Hepatocyte (in vitro differentiated cells): ENCODE data around the gene PPM1L. TPM values are rescaled to one million over a fixed set of nuclear protein-coding genes. Genes with fewer than 3 reads are reported as not detected.
A peak's percentile ranks its signal among the peaks of the same experiment; 100 is the strongest.

ENCODE experiments used
- DNase-seq: peaks from one replicate; pipeline ENCODE4 v3.0.0-alpha.2; 2016; ENCODE audit warnings: low spot score
- H2AFZ ChIP-seq: fragments of 200-600 bp; sonication (generic); 2 replicates; pipeline ENCODE4 v1.6.0; 2016; ENCODE audit warnings: antibody characterized with exemption, mild to moderate bottlenecking
- H3K27ac ChIP-seq: fragments of 200-600 bp; sonication (generic); 2 replicates; pipeline ENCODE4 v1.5.1; 2016; ENCODE audit warnings: mild to moderate bottlenecking
- H3K27me3 ChIP-seq: fragments of 200-600 bp; sonication (generic); 2 replicates; pipeline ENCODE4 v1.6.1; 2016
- H3K36me3 ChIP-seq: fragments of 200-600 bp; sonication (generic); replicated peaks from 2 replicates; pipeline ENCODE4 v1.5.1; 2016; ENCODE audit warnings: low read depth; ENCODE audit not compliant: insufficient read depth
- H3K4me1 ChIP-seq: fragments of 200-600 bp; sonication (generic); 2 replicates; pipeline ENCODE4 v1.5.1; 2016; ENCODE audit warnings: mild to moderate bottlenecking, moderate library complexity; ENCODE audit not compliant: insufficient read depth
- H3K4me2 ChIP-seq: fragments of 200-600 bp; sonication (generic); 2 replicates; pipeline ENCODE4 v1.6.0; 2016
- H3K4me3 ChIP-seq: fragments of 200-600 bp; sonication (generic); 2 replicates; pipeline ENCODE4 v1.5.1; 2016; ENCODE audit warnings: mild to moderate bottlenecking
- H3K79me2 ChIP-seq: fragments of 200-600 bp; sonication (generic); 2 replicates; pipeline ENCODE4 v1.6.0; 2017; ENCODE audit warnings: mild to moderate bottlenecking
- H3K9me2 ChIP-seq: fragments of 200-600 bp; sonication (generic); replicated peaks from 2 replicates; pipeline ENCODE4 v1.6.0; 2017; ENCODE audit warnings: mild to moderate bottlenecking; ENCODE audit not compliant: insufficient read depth
- H3K9me3 ChIP-seq: fragments of 200-600 bp; sonication (generic); 2 replicates; pipeline ENCODE4 v1.5.1; 2016; ENCODE audit warnings: low read depth, mild to moderate bottlenecking
- H4K20me1 ChIP-seq: fragments of 200-600 bp; sonication (generic); 2 replicates; pipeline ENCODE4 v1.6.0; 2016; ENCODE audit warnings: mild to moderate bottlenecking; ENCODE audit not compliant: insufficient read depth, poor library complexity, severe bottlenecking
- CTCF ChIP-seq: fragments of 200-600 bp; sonication (generic); IDR thresholded peaks from 2 replicates; pipeline ENCODE4 v1.5.1; 2016; ENCODE audit warnings: antibody characterized with exemption, mild to moderate bottlenecking; ENCODE audit not compliant: poor library complexity
- EZH2 ChIP-seq: fragments of 200-600 bp; sonication (generic); IDR thresholded peaks from 2 replicates; pipeline ENCODE4 v1.6.1; 2016; ENCODE audit warnings: antibody characterized with exemption, mild to moderate bottlenecking, borderline replicate concordance
- EZH2phosphoT487 ChIP-seq: fragments of 200-600 bp; sonication (generic); IDR thresholded peaks from one replicate; pipeline ENCODE4 v1.6.1; 2018; ENCODE audit warnings: antibody characterized with exemption, mild to moderate bottlenecking, low read depth, moderate library complexity; ENCODE audit not compliant: unreplicated experiment, severe bottlenecking
- WGBS: methylation state at CpG from one replicate; pipeline ENCODE4 v1.1.6; 2016; ENCODE audit warnings: low lambda C conversion rate; ENCODE audit errors: missing lambda C conversion rate; 5-methylcytosine and 5-hydroxymethylcytosine counted together
- polyA plus RNA-seq: library from polyadenylated mRNA; unstranded; fragments of >200 nt; fragmentation: Nextera tagmentation; extraction: Ambion mirVana; gene quantifications from 2 replicates; pipeline ENCODE4 v1.2.1, GENCODE V29; 2016
- total RNA-seq: library from RNA; depleted of rRNA; stranded (reverse); fragments of >200 nt; gene quantifications from 2 replicates; pipeline ENCODE4 v1.2.3, GENCODE V29; 2014

The PPM1L gene
- total and polyA plus RNA-seq, 2 experiments from 2014 or later: 5.1 to 13.1 TPM

GRCh38 chr3:160735826-160736225, 20.2 kb upstream of the PPM1L start:
- H3K4me2 ChIP-seq: no peak overlapping the region
- peak; percentile 19 for DNase-seq
- no peaks in the 10 kb centered on the region for H4K20me1 ChIP-seq
- no peaks in the 10 kb centered on the region for H3K36me3 ChIP-seq
- 63% methylated on average over 1 of the region's 1 CpG for WGBS
- H3K4me3 ChIP-seq: no peak overlapping the region
- no peak for TF ChIP-seq EZH2phosphoT487
- TF ChIP-seq EZH2: no peak
- no peak for TF ChIP-seq CTCF
- H3K79me2 ChIP-seq: no peaks in the 10 kb centered on the region
- H2AFZ ChIP-seq: no peak overlapping the region
- H3K9me2 ChIP-seq: no peaks in the 10 kb centered on the region
- H3K9me3 ChIP-seq: no peaks in the 10 kb centered on the region
- no peak overlapping the region for H3K27ac ChIP-seq
- H3K27me3 ChIP-seq: no peaks in the 10 kb centered on the region
- no peaks in the 10 kb centered on the region for H3K4me1 ChIP-seq

GRCh38 chr3:160738048-160738447, 18.0 kb upstream of the PPM1L start:
- no peaks in the 10 kb centered on the region for H4K20me1 ChIP-seq
- H3K36me3 ChIP-seq: no peaks in the 10 kb centered on the region
- H3K4me1 ChIP-seq: no peaks in the 10 kb centered on the region
- H3K4me3 ChIP-seq: no peak overlapping the region
- H2AFZ ChIP-seq: no peak overlapping the region
- H3K79me2 ChIP-seq: no peaks in the 10 kb centered on the region
- no peaks in the 10 kb centered on the region for H3K9me3 ChIP-seq
- no peak for DNase-seq
- TF ChIP-seq CTCF (no peak), EZH2phosphoT487 (no peak), EZH2 (no peak)
- H3K27me3 ChIP-seq: no peaks in the 10 kb centered on the region
- no peaks in the 10 kb centered on the region for H3K9me2 ChIP-seq
- no peak overlapping the region for H3K4me2 ChIP-seq
- WGBS: 84% methylated on average over 2 of the region's 2 CpGs
- H3K27ac ChIP-seq: no peak overlapping the region

GRCh38 chr3:160739079-160739478, 17.0 kb upstream of the PPM1L start:
- no peak overlapping the region for H3K4me3 ChIP-seq
- H3K27ac ChIP-seq: no peak overlapping the region
- no peak for DNase-seq
- TF ChIP-seq EZH2phosphoT487: no peak
- TF ChIP-seq EZH2: no peak
- TF ChIP-seq CTCF: no peak
- H3K36me3 ChIP-seq: no peaks in the 10 kb centered on the region
- no peaks in the 10 kb centered on the region for H3K9me3 ChIP-seq
- H4K20me1 ChIP-seq: no peaks in the 10 kb centered on the region
- 67% methylated on average over 1 of the region's 1 CpG for WGBS
- H2AFZ ChIP-seq: no peak overlapping the region
- H3K4me2 ChIP-seq: no peak overlapping the region
- H3K4me1 ChIP-seq: no peaks in the 10 kb centered on the region
- no peaks in the 10 kb centered on the region for H3K27me3 ChIP-seq
- H3K9me2 ChIP-seq: no peaks in the 10 kb centered on the region
- no peaks in the 10 kb centered on the region for H3K79me2 ChIP-seq

- DNase-seq: no peak
- no peaks in the 10 kb centered on the region for H3K4me1 ChIP-seq
- H3K9me3 ChIP-seq: no peaks in the 10 kb centered on the region
- no peak overlapping the region for H2AFZ ChIP-seq
- H3K4me3 ChIP-seq: no peak overlapping the region
- TF ChIP-seq EZH2phosphoT487: no peak
- TF ChIP-seq EZH2: no peak
- H3K27me3 ChIP-seq: no peaks in the 10 kb centered on the region
- no peaks in the 10 kb centered on the region for H3K79me2 ChIP-seq
- 74% methylated on average over 2 of the region's 2 CpGs for WGBS
- no peak overlapping the region for H3K4me2 ChIP-seq
- no peaks in the 10 kb centered on the region for H4K20me1 ChIP-seq
- no peaks in the 10 kb centered on the region for H3K36me3 ChIP-seq
- no peak overlapping the region for H3K27ac ChIP-seq
- H3K9me2 ChIP-seq: no peaks in the 10 kb centered on the region
These were observed 9.1 kb upstream of the PPM1L start for GRCh38 chr3:160746976-160747375.
